GM10266 (cell line): ENCODE data around the gene EFS.
"Not testable (repeated sequence)": the region's sequence is repeated elsewhere in the genome, so short reads cannot be mapped to it uniquely, and the experiment has no call there.

Experiments
- DNase-seq: peaks from one replicate; pipeline ENCODE4 v3.0.0; 2012; ENCODE audit errors: extremely low spot score
- CTCF ChIP-seq: IDR thresholded peaks from 2 replicates; pipeline ENCODE4 v1.5.1; 2012; ENCODE audit warnings: mild to moderate bottlenecking, low read depth; ENCODE audit not compliant: control insufficient read depth, insufficient read depth; ENCODE audit errors: missing control alignments

EFS gene

GRCh38 chr14:23386999-23387398, 22.0 kb upstream of the EFS start:
- TF ChIP-seq CTCF, result no peak
- no peak for DNase-seq

DNA sequence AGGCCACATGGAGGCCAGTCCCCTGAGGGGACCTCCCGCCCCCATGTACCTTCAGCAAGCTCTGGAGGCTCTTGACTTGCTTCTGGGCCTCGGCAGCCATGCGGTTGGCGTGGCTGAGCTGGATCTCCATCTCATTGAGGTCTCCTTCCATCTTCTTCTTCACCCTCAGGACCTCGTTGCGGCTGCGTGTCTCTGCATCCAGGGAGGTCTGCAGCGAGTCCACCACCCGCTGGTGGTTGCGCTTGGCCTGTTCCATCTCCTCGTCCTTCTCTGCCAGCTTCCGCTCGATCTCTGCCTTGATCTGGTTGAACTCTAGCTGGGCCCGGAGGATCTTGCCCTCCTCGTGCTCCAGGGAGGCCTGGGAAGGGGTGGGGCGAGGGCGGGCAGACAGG, 21.3 kb upstream of the EFS start:
- not testable (repeated sequence) for DNase-seq

- no peak for DNase-seq
- no peak for TF ChIP-seq CTCF
Observed at GRCh38 chr14:23385642-23386265, 20.8 kb upstream of the EFS start.

- no peak for DNase-seq
- no peak for TF ChIP-seq CTCF
Observed at GRCh38 chr14:23385244-23385641, 20.3 kb upstream of the EFS start.

DNA sequence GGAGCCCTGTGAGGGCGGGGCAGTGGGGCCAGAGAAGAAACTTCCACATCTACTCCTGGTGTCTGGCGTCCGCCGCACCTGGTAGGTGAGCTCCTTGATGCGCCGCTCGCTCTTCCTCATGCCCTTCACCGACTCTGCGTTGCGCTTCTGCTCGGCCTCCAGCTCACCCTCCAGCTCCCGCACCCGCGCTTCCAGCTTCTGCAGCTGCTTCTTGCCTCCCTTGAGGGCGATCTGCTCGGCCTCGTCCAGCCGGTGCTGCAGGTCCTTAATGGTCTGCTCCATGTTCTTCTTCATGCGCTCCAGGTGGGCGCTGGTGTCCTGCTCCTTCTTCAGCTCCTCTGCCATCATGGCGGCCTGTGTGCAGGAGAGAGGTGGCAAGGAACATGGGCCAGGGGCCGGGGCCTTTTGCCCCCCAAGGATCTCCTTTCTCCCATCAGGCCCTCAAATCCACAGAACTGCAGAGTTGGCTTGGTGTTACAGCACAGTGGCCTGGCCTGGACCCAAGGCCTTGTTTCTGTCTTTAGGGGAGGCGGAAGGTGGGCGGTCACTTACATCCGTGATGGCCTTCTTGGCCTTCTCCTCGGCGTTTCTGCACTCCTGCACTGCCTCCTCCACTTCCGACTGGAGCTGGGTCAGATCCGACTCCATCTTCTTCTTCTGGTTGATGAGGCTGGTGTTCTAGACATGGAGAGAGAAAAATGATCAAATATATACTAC, 19.6 kb upstream of the EFS start:
- TF ChIP-seq CTCF, result no peak

GRCh38 chr14:23382731-23383440, 17.9 kb upstream of the EFS start:
- DNase-seq, result no peak
- TF ChIP-seq CTCF, result no peak

More for the DNA sequence above, 19.6 kb upstream of the EFS start:
- DNase-seq, result no peak

GRCh38 chr14:23382276-23382675, 17.3 kb upstream of the EFS start:
- no peak for DNase-seq
- no peak for TF ChIP-seq CTCF
